ENCODE data around the gene GP5. TPM values are rescaled to one million over a fixed set of nuclear protein-coding genes. Genes with fewer than 3 reads are reported as not detected.

GP5 gene
- total RNA-seq, 4 donors from 2014 or later: not detected

DNA sequence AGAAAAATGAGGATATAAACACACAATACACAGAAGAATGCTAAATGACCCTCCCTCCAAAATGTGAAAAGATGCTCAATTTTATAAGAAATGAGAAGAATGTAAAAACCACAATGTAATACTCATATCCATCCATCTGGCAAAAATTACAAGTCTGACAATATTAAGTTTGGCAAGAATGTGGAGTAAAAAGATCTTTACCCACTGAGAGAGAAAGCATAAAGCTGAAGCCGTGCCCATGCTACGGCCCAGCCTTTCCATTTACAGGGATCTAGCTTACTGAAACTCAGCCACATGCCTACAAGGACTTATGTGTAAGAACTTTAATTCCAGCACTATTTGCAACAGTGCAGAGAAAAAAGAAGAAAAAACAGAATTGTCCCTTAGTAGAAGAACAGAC is 44.8 kb upstream of the GP5 start:
- in situ Hi-C loops (cut with MboI; ENCODE audit: low pct_ligation_motif_present in 1 of 4, low pct_unique_long_range_greater_than_20kb in 1 of 4, low sequenced_read_pairs in 3 of 4): no loop called here
- Histone ChIP-seq H3K4me3 (no peak overlapping the region), H3K4me1 (peaks cover 0 to 9% (median 2%) of the 10 kb centered on the region in 4 donors), H3K27me3 (no peaks in the 10 kb centered on the region), H3K36me3 (peaks cover 0 to 64% (median 16%) of the 10 kb centered on the region in 4 donors), H3K27ac (no peak overlapping the region), H3K9me3 (no peaks in the 10 kb centered on the region)
- intact Hi-C loops (cut with DNase I; ENCODE audit: low total_unique reads): no loop called here
- DNase-seq: no peak
- WGBS, 2 donors (ENCODE audit: low coverage in 1 of 2): 89 to 98% methylated on average over 2 of the region's 2 CpGs
- no peak for TF ChIP-seq POLR2AphosphoS5 (IDR thresholded peaks at IDR 0.05)
- TF ChIP-seq POLR2A (IDR thresholded peaks at IDR 0.05): no peak
- TF ChIP-seq EP300 (IDR thresholded peaks at IDR 0.05; ENCODE audit: low read depth): no peak
- TF ChIP-seq, protein P1, sequence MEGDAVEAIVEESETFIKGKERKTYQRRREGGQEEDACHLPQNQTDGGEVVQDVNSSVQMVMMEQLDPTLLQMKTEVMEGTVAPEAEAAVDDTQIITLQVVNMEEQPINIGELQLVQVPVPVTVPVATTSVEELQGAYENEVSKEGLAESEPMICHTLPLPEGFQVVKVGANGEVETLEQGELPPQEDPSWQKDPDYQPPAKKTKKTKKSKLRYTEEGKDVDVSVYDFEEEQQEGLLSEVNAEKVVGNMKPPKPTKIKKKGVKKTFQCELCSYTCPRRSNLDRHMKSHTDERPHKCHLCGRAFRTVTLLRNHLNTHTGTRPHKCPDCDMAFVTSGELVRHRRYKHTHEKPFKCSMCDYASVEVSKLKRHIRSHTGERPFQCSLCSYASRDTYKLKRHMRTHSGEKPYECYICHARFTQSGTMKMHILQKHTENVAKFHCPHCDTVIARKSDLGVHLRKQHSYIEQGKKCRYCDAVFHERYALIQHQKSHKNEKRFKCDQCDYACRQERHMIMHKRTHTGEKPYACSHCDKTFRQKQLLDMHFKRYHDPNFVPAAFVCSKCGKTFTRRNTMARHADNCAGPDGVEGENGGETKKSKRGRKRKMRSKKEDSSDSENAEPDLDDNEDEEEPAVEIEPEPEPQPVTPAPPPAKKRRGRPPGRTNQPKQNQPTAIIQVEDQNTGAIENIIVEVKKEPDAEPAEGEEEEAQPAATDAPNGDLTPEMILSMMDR (IDR thresholded peaks at IDR 0.05): no peak

DNA sequence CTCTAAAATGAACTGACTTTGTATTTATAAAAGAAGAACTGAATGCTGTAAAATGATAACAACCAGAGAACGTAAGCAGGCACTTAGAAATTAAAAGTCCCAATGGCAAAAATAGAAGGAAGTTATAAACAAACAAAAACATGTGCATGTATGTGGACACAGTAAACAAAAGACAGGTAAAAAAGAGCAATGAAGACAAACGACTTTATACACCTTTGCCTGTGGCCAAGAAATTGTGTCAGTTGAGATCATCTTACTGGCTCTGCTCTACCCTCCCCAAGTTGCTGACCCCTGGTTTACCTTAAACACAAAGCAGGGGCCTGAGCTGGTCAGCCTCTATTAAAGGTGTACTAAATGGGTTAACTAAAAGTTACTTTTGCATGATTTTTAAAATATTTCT is 41.7 kb upstream of the GP5 start:
- H3K9me3 ChIP-seq: no peaks in the 10 kb centered on the region
- in situ Hi-C loops (cut with MboI; ENCODE audit: low pct_ligation_motif_present in 1 of 4, low pct_unique_long_range_greater_than_20kb in 1 of 4, low sequenced_read_pairs in 3 of 4): no loop called here
- WGBS, 2 donors (ENCODE audit: low coverage in 1 of 2): 35 to 41% methylated on average over 2 of the region's 2 CpGs
- peaks cover 0 to 68% (median 20%) of the 10 kb centered on the region in 4 donors for H3K36me3 ChIP-seq
- TF ChIP-seq, protein P1 (IDR thresholded peaks at IDR 0.05): no peak
- TF ChIP-seq POLR2AphosphoS5 (IDR thresholded peaks at IDR 0.05) (no peak), POLR2A (IDR thresholded peaks at IDR 0.05) (no peak), EP300 (IDR thresholded peaks at IDR 0.05; ENCODE audit: low read depth) (no peak)
- no peak for DNase-seq
- H3K27me3 ChIP-seq: no peaks in the 10 kb centered on the region
- no peak overlapping the region for H3K4me3 ChIP-seq
- peaks cover 0 to 9% (median 2%) of the 10 kb centered on the region in 4 donors for H3K4me1 ChIP-seq
- intact Hi-C loops (cut with DNase I; ENCODE audit: low total_unique reads): no loop called here
- no peak overlapping the region for H3K27ac ChIP-seq

DNA sequence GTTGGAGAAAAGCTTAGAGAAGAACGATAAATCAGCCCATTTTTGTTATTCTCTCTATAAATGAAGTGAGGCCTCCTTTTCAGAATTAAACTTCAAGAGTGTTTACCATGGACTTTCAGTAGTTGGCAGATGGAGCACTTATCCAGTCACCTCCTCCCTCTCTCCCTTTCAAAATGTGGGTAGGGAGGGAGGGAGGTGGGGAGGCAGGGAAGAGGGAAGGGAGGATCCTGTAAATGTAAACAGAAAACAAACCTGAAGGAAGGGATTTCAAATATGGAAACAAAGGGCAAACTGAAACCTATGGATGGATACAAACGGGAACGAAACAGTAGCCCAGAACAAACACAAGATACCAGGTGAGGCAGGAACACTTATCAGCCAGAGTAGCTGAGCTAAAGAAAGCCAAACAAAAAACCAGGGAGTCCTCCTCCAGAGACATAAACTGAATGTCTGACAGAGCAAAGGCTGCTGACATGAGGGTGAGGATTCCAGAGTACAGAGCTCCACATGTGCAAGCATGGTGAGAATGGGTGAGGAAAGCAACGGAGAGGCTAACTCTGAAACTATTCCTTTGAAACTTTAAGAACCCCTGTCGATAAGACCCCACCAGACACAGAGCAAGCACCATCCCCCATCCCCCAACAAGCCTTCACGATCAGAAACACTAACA is 41.0 kb upstream of the GP5 start:
- TF ChIP-seq POLR2A (IDR thresholded peaks at IDR 0.05) (no peak), POLR2AphosphoS5 (IDR thresholded peaks at IDR 0.05) (no peak), EP300 (IDR thresholded peaks at IDR 0.05; ENCODE audit: low read depth) (no peak)
- TF ChIP-seq, protein P1 (IDR thresholded peaks at IDR 0.05): no peak
- Histone ChIP-seq H3K36me3 (peaks cover 0 to 72% (median 23%) of the 10 kb centered on the region in 4 donors), H3K9me3 (no peaks in the 10 kb centered on the region), H3K4me1 (peaks cover 0 to 9% (median 2%) of the 10 kb centered on the region in 4 donors), H3K27ac (no peak overlapping the region), H3K27me3 (no peaks in the 10 kb centered on the region), H3K4me3 (no peak overlapping the region)
- intact Hi-C loops (cut with DNase I; ENCODE audit: low total_unique reads): no loop called here
- DNase-seq: no peak
- WGBS, 2 donors (ENCODE audit: low coverage in 1 of 2): 43 to 67% methylated on average over 3 to 6 of the region's 6 CpGs
- in situ Hi-C loops (cut with MboI; ENCODE audit: low pct_ligation_motif_present in 1 of 4, low pct_unique_long_range_greater_than_20kb in 1 of 4, low sequenced_read_pairs in 3 of 4): no loop called here

DNA sequence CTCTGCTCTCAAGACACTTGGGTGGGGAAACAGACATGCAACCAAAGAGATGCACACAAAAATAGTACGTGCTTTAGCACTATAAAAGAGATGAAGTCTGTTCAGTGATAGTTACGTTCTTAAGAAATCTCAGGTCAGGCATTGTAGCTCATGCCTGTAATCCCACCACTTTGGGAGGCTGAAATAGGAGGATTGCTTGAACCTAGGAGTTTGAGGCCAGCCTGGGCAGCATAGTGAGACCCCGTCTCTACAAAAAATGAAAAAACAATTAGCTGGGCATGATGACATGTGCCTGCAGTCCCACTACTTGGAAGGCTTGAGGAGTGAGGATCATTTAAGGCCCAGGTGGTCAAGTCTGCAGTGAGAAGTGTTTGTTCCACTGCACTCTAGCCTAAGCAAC is 35.4 kb upstream of the GP5 start:
- in situ Hi-C loops (cut with MboI; ENCODE audit: low pct_ligation_motif_present in 1 of 4, low pct_unique_long_range_greater_than_20kb in 1 of 4, low sequenced_read_pairs in 3 of 4) (no loop called here), intact Hi-C loops (cut with DNase I; ENCODE audit: low total_unique reads) (no loop called here)
- H3K36me3 ChIP-seq: peaks cover 0 to 79% (median 27%) of the 10 kb centered on the region in 4 donors
- TF ChIP-seq POLR2A (IDR thresholded peaks at IDR 0.05) (no peak), POLR2AphosphoS5 (IDR thresholded peaks at IDR 0.05) (no peak), EP300 (IDR thresholded peaks at IDR 0.05; ENCODE audit: low read depth) (no peak)
- TF ChIP-seq, protein P1 (IDR thresholded peaks at IDR 0.05): no peak
- no peak for DNase-seq
- H3K27ac ChIP-seq: no peak overlapping the region
- H3K9me3 ChIP-seq: no peaks in the 10 kb centered on the region
- 59 to 100% methylated on average over 2 to 3 of the region's 3 CpGs for WGBS, 2 donors (ENCODE audit: low coverage in 1 of 2)
- H3K4me3 ChIP-seq: no peak overlapping the region
- H3K27me3 ChIP-seq: no peaks in the 10 kb centered on the region
- no peaks in the 10 kb centered on the region for H3K4me1 ChIP-seq
